GM21619 (cell line): ENCODE data around the gene DLAT.
"Not testable (repeated sequence)": the region's sequence is repeated elsewhere in the genome, so short reads cannot be mapped to it uniquely, and the experiment has no call there.

Experiments
- ATAC-seq: cut with Tn5 transposase; IDR thresholded peaks from one replicate; pipeline ENCODE4 v1.9.1; 2021; ENCODE audit not compliant: unreplicated experiment

The DLAT gene

DNA sequence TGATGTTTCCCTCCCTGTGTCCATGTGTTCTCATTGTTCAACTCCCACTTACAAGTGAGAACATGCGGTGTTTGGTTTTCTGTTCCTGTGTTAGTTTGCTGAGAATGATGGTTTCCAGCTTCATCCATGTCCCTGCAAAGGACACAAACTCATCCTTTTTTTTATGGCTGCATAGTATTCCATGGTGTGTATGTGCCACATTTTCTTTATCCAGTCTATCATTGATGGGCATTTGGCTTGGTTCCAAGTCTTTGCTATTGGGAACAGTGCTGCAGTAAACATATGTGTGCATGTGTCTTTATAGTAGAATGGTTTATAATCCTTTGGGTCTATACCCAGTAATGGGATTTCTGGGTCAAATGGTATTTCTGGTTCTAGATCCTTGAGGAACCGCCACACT, 21.4 kb downstream of the DLAT start:
- ATAC-seq: not testable (repeated sequence)

GRCh38 chr11:112048256-112048655, 23.0 kb downstream of the DLAT start:
- ATAC-seq: not testable (repeated sequence)

DNA sequence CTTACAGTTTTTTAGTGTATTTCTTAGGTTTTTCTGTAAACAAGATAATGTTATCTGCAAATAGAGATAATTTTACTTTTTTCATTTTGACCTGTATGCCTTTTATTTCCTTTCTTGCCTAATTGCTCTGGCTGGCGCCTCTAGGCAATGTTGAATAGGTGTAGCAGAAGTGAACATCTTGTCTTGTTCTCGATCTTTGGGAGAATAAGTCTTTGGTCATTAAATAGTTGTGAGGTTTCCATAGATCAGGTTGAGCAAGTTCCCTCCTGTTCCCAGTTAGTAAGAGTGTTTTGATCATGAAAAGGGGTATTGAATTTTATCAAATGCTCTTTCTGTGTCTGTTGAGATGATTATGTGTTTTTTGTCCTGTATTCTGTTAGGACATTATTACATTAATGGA, 24.6 kb downstream of the DLAT start:
- ATAC-seq: no peak

GRCh38 chr11:112050721-112051120, 25.5 kb downstream of the DLAT start:
- ATAC-seq: peak; percentile 83

DNA sequence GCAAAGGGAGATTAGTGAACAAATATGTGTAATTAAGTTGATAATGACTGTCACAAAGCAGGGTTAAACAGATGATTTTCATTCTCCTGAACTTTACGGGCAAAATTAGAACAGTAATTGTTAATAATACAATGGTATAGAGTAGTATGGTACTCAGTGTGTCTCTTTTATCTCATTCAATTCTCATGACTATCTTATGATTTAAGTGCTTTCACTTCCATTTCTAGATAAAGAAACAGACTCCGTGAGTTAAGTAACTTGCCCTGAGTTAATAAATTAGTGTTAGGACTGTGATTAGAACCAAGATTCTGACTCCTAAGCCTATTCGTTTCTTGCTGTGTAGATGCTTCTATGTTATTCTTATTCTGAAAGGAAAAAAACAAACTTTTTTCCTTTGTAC, 26.6 kb downstream of the DLAT start:
- no peak for ATAC-seq

DNA sequence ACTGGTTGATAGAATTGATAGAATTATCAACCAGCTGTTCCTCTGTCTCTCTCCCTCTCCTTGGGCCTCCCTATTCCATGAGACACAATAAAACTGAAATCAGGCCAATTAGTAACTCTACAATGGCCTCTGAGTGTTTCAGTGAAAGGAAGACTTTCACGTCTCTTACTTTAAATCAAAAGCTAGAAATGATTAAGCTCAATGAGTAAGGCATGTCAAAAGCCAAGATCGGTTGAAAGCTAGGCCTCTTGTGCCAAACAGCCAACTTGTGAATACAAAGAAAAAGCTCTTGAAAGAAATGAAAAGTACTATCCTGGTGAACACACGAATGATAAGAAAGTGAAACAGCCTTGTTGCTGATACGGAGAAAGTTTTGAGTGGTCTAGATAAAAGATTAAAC, 32.0 kb downstream of the DLAT start:
- ATAC-seq: peak; percentile 40

- ATAC-seq: no peak
Observed at GRCh38 chr11:112058103-112058502, 32.9 kb downstream of the DLAT start.

DNA sequence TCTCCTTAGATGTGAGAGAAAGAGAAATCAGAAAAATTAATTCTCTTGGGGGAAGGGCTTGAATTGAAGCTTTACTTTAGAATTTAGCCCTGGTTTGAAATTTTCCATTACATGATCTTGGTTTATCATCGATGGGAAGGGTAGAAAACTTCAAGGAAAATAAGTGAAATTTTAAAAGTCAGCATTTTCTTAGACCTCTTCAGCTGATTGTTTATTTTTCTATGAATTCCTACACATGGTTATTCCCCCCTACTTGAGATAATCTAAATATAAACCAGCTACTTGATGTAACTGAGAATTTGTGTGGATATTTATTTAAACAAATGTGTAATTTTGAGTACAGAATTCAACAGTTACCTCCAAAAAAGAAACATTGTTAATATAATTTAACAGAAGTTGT, 37.7 kb downstream of the DLAT start:
- ATAC-seq: no peak

DNA sequence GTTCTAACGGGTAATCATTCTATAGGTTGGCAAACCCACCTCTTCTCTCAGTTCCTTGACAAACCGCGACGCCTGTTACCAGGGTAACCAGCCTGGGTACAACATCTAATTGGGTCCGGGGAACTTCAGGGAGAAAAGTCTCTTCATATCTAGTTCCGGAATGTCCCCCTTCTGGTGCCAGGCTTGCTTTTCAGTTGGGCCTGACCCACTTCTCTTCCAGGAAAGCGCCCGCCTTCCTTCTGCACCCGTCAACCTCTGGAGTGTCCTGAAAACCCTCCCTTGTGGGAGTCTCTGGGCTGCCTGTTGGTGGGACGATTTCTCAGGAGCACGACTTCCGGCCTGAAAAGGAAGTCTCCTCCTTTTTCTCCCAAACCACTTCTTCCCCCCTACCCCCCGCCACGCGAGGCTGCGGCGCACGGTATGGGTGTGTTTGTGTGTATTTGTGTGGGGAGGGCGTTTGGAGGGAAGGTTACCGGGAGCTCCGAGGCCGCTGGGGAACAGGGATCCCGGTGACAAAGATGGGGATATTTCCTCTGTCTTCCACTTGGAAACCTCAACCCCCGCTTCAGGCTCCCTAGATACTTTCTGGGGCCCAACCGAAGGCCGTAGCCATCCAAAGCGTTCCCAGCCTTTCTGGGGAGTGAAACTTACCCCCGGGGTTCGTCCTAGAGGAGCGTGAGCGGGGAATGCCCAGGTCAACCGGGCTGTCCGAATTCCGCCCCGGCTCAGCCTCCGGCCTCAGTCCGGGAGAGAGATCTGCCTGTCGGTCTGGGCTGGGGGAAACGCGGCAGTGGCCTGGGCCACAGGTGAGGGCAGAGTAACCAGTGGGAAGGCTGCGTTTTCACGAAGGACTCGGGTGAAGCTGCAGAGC, 49.0 kb downstream of the DLAT start, which contains the start of the genes NKAPD1 and PIH1D2:
Gene NKAPD1, plus strand, starts transcription at position 359 of the 871 bp plus-strand sequence. CDS start 1,276 bp downstream, outside the sequence.
Gene PIH1D2, minus strand, starts transcription at position 77 of the 871 bp plus-strand sequence. CDS start 843 bp downstream, outside the sequence.
- peak; percentile 91 for ATAC-seq

GRCh38 chr11:112082729-112083128, 57.5 kb downstream of the DLAT start:
- no peak for ATAC-seq

- ATAC-seq: peak; percentile 33
Observed at GRCh38 chr11:112085822-112086421, 60.7 kb downstream of the DLAT start.

- peak; percentile 89 for ATAC-seq
Observed at GRCh38 chr11:112086422-112087191, 61.4 kb downstream of the DLAT start, which contains the start of the genes SDHD and TIMM8B. TSS of gene SDHD (plus strand) at chr11:112086873. CDS start at chr11:112086908, 35 bp downstream. TSS of gene TIMM8B (minus strand) at chr11:112086756. CDS start at chr11:112086723, 33 bp downstream.

DNA sequence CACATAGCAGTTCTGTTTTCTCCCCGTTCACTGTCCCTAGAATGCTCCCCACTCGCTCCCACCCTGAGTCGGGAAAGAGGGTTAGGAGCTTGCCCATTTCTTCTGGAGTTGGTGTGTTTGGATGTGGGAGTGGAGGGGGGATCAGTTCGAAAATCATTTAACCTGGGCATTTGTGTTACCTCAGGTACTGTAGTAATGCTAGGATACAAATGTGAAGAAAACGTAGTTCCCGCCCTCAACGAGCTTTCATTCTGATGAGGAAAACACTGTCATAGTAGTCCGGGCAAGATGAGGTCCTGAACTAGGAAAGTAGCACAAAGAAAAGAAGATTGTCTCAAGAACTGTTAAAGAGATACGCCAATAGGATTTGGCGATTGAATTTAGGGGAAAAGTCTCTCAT, 62.0 kb downstream of the DLAT start:
- no peak for ATAC-seq

GRCh38 chr11:112095302-112095701, 70.1 kb downstream of the DLAT start:
- ATAC-seq: not testable (repeated sequence)

GRCh38 chr11:112096194-112096593, 71.0 kb downstream of the DLAT start:
- ATAC-seq: no peak

GRCh38 chr11:112097734-112098528, 72.7 kb downstream of the DLAT start:
- no peak for ATAC-seq

GRCh38 chr11:112100462-112100861, 75.3 kb downstream of the DLAT start:
- ATAC-seq: no peak

- no peak for ATAC-seq
Observed at GRCh38 chr11:112103446-112103845, 78.2 kb downstream of the DLAT start.

GRCh38 chr11:112106070-112106469, 80.9 kb downstream of the DLAT start:
- no peak for ATAC-seq
